Right atrium auricular region (tissue), 2 donors: ENCODE measurements around the gene NEUROD1. TPM values are rescaled to one million over a fixed set of nuclear protein-coding genes. Genes with fewer than 3 reads are reported as not detected.

Experiments
- DNase-seq: peaks from one replicate; pipeline ENCODE4 v3.0.0-alpha.2; 2019; ENCODE audit warnings: low spot score
- H3K27ac ChIP-seq, 2 donors: fragments of 200-600 bp; sonication (generic); 1 replicate in 1 of 2; 2 replicates in 1 of 2; pipeline ENCODE4 v1.5.1; 2016 to 2019
- H3K27me3 ChIP-seq, 2 donors: fragments of 200-600 bp; sonication (generic); one replicate each; pipeline versions ENCODE4 v1.5.1 to v1.6.0; 2017 to 2019
- H3K36me3 ChIP-seq: fragments of 200-600 bp; sonication (generic); one replicate; pipeline ENCODE4 v1.5.1; 2016
- H3K4me1 ChIP-seq, 2 donors: fragments of 200-600 bp; sonication (generic); one replicate each; pipeline versions ENCODE4 v1.5.1 to v1.6.0; 2017 to 2019
- H3K4me3 ChIP-seq, 2 donors: fragments of 200-600 bp; sonication (generic); 1 replicate in 1 of 2; 2 replicates in 1 of 2; pipeline ENCODE4 v1.5.1; 2017 to 2019; ENCODE audit warnings: mild to moderate bottlenecking in 1 of 2, moderate library complexity in 1 of 2
- H3K9me3 ChIP-seq, 2 donors: fragments of 200-600 bp; sonication (generic); one replicate each; pipeline ENCODE4 v1.5.1; 2019
- total RNA-seq, 2 donors: library from RNA; depleted of rRNA; stranded (reverse); fragments of >200 nt; gene quantifications; one replicate each; pipeline ENCODE4 v1.1.0, GENCODE V29; 2016
- TF ChIP-seq, protein P1 (sequence below), 2 donors: fragments of 200-600 bp; sonication (generic); IDR thresholded peaks; one replicate each; pipeline ENCODE4 v1.5.1; 2019; ENCODE audit warnings: antibody characterized with exemption in 2 of 2

NEUROD1 gene
- total RNA-seq, 2 donors from 2014 or later: not detected

DNA sequence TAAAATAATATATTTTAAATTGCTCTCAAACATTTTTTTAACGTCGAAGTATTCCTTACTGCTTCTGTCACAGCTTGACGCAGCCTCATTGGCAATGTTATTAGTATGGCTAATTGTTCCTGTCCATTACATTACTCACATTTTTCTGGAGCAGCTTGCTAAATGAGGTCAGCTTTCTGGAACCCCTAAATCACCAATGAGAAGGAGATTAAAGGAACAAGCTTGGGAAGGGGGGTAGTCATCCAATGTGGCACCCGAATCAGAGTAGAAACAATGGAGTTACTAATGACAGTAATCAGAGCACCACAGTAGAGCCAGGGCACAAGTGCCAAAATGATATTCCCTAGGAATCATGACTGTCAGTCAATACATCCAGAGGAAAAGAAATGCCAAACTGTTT lies 5.1 kb downstream of the NEUROD1 start:
- Histone ChIP-seq H3K4me3 (no peak overlapping the region), H3K27me3 (peaks cover 6 to 11% of the 10 kb centered on the region in 2 donors), H3K9me3 (no peaks in the 10 kb centered on the region), H3K36me3 (no peaks in the 10 kb centered on the region), H3K4me1 (peaks cover 0 to 1% of the 10 kb centered on the region in 2 donors), H3K27ac (no peak overlapping the region)
- DNase-seq: no peak
- TF ChIP-seq, protein P1, sequence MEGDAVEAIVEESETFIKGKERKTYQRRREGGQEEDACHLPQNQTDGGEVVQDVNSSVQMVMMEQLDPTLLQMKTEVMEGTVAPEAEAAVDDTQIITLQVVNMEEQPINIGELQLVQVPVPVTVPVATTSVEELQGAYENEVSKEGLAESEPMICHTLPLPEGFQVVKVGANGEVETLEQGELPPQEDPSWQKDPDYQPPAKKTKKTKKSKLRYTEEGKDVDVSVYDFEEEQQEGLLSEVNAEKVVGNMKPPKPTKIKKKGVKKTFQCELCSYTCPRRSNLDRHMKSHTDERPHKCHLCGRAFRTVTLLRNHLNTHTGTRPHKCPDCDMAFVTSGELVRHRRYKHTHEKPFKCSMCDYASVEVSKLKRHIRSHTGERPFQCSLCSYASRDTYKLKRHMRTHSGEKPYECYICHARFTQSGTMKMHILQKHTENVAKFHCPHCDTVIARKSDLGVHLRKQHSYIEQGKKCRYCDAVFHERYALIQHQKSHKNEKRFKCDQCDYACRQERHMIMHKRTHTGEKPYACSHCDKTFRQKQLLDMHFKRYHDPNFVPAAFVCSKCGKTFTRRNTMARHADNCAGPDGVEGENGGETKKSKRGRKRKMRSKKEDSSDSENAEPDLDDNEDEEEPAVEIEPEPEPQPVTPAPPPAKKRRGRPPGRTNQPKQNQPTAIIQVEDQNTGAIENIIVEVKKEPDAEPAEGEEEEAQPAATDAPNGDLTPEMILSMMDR (IDR thresholded peaks at IDR 0.05): no peak

DNA sequence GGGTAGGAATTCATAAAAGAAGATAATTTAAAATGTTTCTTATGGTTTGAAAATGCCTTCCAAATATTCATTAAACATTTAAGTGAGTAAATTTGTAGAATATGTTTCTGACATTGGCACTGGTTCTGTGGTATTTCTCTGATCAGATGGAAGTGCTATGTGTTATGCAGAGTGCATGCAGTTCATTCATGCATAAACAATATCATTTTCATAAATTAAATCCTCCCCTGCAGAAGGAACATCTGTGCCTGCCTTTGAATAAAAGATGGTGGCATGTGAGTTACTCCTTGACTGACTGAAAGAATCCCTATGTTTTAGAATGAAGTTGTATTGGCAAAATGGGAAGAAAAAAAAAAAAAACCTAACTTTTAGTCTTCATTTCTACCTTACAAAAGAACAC lies 5.9 kb downstream of the NEUROD1 start:
- Histone ChIP-seq H3K9me3 (no peaks in the 10 kb centered on the region), H3K36me3 (no peaks in the 10 kb centered on the region), H3K4me1 (no peaks in the 10 kb centered on the region), H3K27me3 (peaks cover 3 to 8% of the 10 kb centered on the region in 2 donors), H3K4me3 (no peak overlapping the region), H3K27ac (no peak overlapping the region)
- no peak for DNase-seq
- TF ChIP-seq, protein P1 (IDR thresholded peaks at IDR 0.05): no peak

DNA sequence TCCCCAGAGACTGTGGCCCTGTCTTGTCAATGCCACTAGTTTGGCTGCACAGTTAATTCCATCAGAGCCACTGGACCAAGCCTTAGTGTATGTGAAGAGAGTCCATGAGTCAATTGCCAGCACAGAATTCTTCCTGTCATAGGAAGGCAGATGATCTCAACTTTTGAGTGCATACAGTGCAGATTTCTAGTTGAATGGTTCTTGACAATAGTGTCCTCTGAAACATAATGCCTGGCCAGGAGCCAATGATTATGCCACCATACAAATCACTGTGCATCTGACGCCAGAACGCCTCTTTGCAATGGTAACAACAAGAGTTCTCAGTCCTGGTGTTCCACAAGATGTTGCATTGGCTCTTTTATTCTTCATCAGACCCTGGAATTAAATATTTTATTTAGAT lies 7.1 kb downstream of the NEUROD1 start:
- no peak overlapping the region for H3K27ac ChIP-seq
- TF ChIP-seq, protein P1 (IDR thresholded peaks at IDR 0.05): no peak
- H3K4me1 ChIP-seq: no peaks in the 10 kb centered on the region
- H3K4me3 ChIP-seq: no peak overlapping the region
- no peak for DNase-seq
- H3K36me3 ChIP-seq: no peaks in the 10 kb centered on the region
- no peaks in the 10 kb centered on the region for H3K9me3 ChIP-seq
- peaks cover 0 to 6% of the 10 kb centered on the region in 2 donors for H3K27me3 ChIP-seq

DNA sequence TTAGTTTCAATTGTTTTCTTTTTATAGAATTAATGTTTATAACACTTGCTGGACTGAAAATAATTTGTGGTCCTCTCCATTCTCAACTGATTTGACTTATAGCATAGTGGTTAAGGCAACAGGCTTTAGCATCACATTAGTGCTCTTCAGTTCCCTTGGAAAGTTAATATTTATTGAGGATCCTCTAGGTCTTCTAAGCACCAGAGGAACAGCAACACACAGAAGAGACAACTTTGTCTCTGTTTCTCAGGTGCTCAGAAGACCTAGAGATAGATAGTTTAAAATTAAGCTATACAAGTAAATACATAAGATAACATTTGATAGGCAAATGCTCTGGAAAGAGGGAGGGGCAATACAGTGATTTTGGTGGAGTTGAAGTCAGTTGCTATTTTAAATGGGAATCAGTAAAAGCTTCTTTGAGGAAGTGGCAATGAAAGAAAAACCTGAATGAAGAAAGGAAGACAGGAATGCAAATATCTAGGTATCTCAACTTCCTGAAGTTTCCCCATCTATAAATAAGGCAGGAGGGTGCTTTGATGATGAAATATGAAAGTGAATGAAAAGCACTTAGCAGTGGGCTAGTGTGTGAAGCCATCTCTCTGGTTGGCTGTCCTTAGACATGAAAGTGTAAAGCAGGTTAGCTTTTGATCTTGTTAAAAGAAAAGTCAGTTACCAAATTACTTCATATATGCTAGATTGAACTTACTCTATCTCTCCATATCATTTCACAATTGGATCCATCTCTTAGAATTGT lies 7.9 kb downstream of the NEUROD1 start:
- Histone ChIP-seq H3K27ac (no peak overlapping the region), H3K9me3 (no peaks in the 10 kb centered on the region)
- TF ChIP-seq, protein P1 (IDR thresholded peaks at IDR 0.05): no peak

DNA sequence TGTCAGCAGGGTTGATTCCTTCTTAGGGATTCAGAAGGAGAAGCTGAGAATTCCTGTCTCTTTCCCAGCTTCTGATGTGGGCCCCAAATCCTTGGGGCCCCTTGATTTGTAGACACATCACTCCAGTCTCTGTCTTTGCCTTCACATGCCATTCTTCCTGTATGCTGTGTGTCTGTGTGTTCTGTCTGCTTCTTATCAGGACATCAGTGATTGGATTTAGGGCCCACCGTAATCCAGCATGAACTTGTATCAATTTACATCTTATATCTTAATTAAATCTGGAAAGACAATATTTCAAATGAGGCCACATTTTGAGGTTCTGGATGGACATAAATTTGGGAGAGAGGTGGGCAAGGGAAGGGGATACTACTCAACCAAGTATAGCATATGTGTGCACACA lies 9.7 kb downstream of the NEUROD1 start:
- DNase-seq: no peak
- H3K36me3 ChIP-seq: no peaks in the 10 kb centered on the region

More for the DNA sequence above, 7.9 kb downstream of the NEUROD1 start:
- Histone ChIP-seq H3K4me3 (no peak overlapping the region), H3K4me1 (no peaks in the 10 kb centered on the region), H3K27me3 (no peaks in the 10 kb centered on the region), H3K36me3 (no peaks in the 10 kb centered on the region)
- no peak for DNase-seq

More for the DNA sequence above, 9.7 kb downstream of the NEUROD1 start:
- Histone ChIP-seq H3K27ac (no peak overlapping the region), H3K4me1 (no peaks in the 10 kb centered on the region), H3K27me3 (no peaks in the 10 kb centered on the region), H3K9me3 (peaks cover 0 to 13% of the 10 kb centered on the region in 2 donors), H3K4me3 (no peak overlapping the region)
- TF ChIP-seq, protein P1 (IDR thresholded peaks at IDR 0.05): no peak
